CD4-positive, alpha-beta T cell treated with Interleukin-17A for 4 hours (primary cell): ENCODE data around the gene PAPSS2.
"Not testable (repeated sequence)": the region's sequence is repeated elsewhere in the genome, so short reads cannot be mapped to it uniquely, and the experiment has no call there.

Experiments
- DNase-seq: peaks from one replicate; pipeline ENCODE4 v3.0.0-alpha.2; 2020; ENCODE audit warnings: mixed read lengths

Gene PAPSS2

GRCh38 chr10:87643920-87644319 lies 15.8 kb upstream of the PAPSS2 start:
- DNase-seq = no peak

- DNase-seq = not testable (repeated sequence)
These were observed 15.2 kb upstream of the PAPSS2 start for GRCh38 chr10:87644500-87644899.

- DNase-seq = no peak
These were observed 13.3 kb upstream of the PAPSS2 start for GRCh38 chr10:87646192-87646909.

- no peak for DNase-seq
These were observed 12.7 kb upstream of the PAPSS2 start for GRCh38 chr10:87646935-87647334.

- DNase-seq = no peak
These were observed 8.7 kb upstream of the PAPSS2 start for GRCh38 chr10:87650838-87651589.

- no peak for DNase-seq
These were observed 7.9 kb upstream of the PAPSS2 start for GRCh38 chr10:87651801-87652200.

GRCh38 chr10:87652261-87652660 lies 7.4 kb upstream of the PAPSS2 start:
- no peak for DNase-seq

- DNase-seq = no peak
These were observed 5.5 kb upstream of the PAPSS2 start for GRCh38 chr10:87654212-87654611.

GRCh38 chr10:87656431-87657072 lies 3.1 kb upstream of the PAPSS2 start:
- peak; percentile 6 for DNase-seq

GRCh38 chr10:87657371-87657770 lies 2.3 kb upstream of the PAPSS2 start:
- no peak for DNase-seq

GRCh38 chr10:87658321-87658795 lies 1.3 kb upstream of the PAPSS2 start:
- DNase-seq = no peak

GRCh38 chr10:87658858-87659555 lies 671 bp upstream of the PAPSS2 start:
- DNase-seq = no peak

- DNase-seq = no peak
These were observed 931 bp downstream of the PAPSS2 start for GRCh38 chr10:87660484-87661133.

- DNase-seq = no peak
These were observed 2.4 kb downstream of the PAPSS2 start for GRCh38 chr10:87661861-87662785.

GRCh38 chr10:87664276-87664701 lies 4.6 kb downstream of the PAPSS2 start:
- DNase-seq = no peak

- no peak for DNase-seq
These were observed 7.8 kb downstream of the PAPSS2 start for GRCh38 chr10:87667493-87667892.

GRCh38 chr10:87668324-87669074 lies 8.8 kb downstream of the PAPSS2 start:
- no peak for DNase-seq

- no peak for DNase-seq
These were observed 10.1 kb downstream of the PAPSS2 start for GRCh38 chr10:87669752-87670151.

GRCh38 chr10:87670586-87670985 lies 10.9 kb downstream of the PAPSS2 start:
- no peak for DNase-seq

- DNase-seq = no peak
These were observed 11.6 kb downstream of the PAPSS2 start for GRCh38 chr10:87671139-87671815.
